IPS DF 6.9 (cell line): ENCODE results near the gene KCNE4.

Experiments used
- DNase-seq: peaks from one replicate; pipeline ENCODE4 v3.0.0-alpha.2; 2013; ENCODE audit warnings: low read depth, low spot score
- H3K27ac ChIP-seq: one replicate; pipeline ENCODE4 v1.5.1; 2013; ENCODE audit warnings: low read length, control low read depth
- H3K27me3 ChIP-seq: 2 replicates; pipeline ENCODE4 v1.6.1; 2013; ENCODE audit warnings: mild to moderate bottlenecking, low read length; ENCODE audit not compliant: control insufficient read depth, insufficient read depth
- H3K36me3 ChIP-seq: 2 replicates; pipeline ENCODE4 v1.6.1; 2013; ENCODE audit warnings: low read length; ENCODE audit not compliant: control insufficient read depth, insufficient read depth
- H3K4me1 ChIP-seq: 2 replicates; pipeline ENCODE4 v1.6.1; 2013; ENCODE audit warnings: low read length; ENCODE audit not compliant: control insufficient read depth, insufficient read depth
- H3K4me3 ChIP-seq: 2 replicates; pipeline ENCODE4 v1.5.1; 2013; ENCODE audit warnings: mild to moderate bottlenecking, low read length
- H3K9me3 ChIP-seq: 2 replicates; pipeline ENCODE4 v1.6.1; 2013; ENCODE audit warnings: low read length, inconsistent platforms; ENCODE audit not compliant: control insufficient read depth, insufficient read depth
- WGBS: extraction: QIAGEN DNeasy Blood & Tissue Kit; methylation state at CpG from one replicate; pipeline ENCODE4 v1.1.7; 2013; ENCODE audit warnings: mixed read lengths, missing lambda C conversion rate; ENCODE audit not compliant: insufficient read length, insufficient coverage; 5-methylcytosine and 5-hydroxymethylcytosine counted together

Gene KCNE4

GRCh38 chr2:223040527-223040926 is 11.5 kb upstream of the KCNE4 start:
- no CpG with 5 or more reads among the region's 3 CpGs for WGBS
- H3K27ac ChIP-seq, result no peak overlapping the region

GRCh38 chr2:223041527-223042109 is 10.4 kb upstream of the KCNE4 start:
- no peak overlapping the region for H3K4me3 ChIP-seq
- WGBS, result no CpG with 5 or more reads among the region's 4 CpGs
- H3K27me3 ChIP-seq, result no peaks in the 10 kb centered on the region
- H3K27ac ChIP-seq, result no peak overlapping the region
- H3K4me1 ChIP-seq, result peaks cover 1% of the 10 kb centered on the region; the same call in 1 of the 2 replicates
- DNase-seq, result no peak
- no peaks in the 10 kb centered on the region for H3K36me3 ChIP-seq
- H3K9me3 ChIP-seq, result no peaks in the 10 kb centered on the region

More at GRCh38 chr2:223040527-223040926, 11.5 kb upstream of the KCNE4 start:
- Histone ChIP-seq H3K27me3 (no peaks in the 10 kb centered on the region), H3K36me3 (no peaks in the 10 kb centered on the region), H3K4me1 (peaks cover 1% of the 10 kb centered on the region; the same call in 1 of the 2 replicates), H3K4me3 (no peak overlapping the region), H3K9me3 (no peaks in the 10 kb centered on the region)
- no peak for DNase-seq

DNA sequence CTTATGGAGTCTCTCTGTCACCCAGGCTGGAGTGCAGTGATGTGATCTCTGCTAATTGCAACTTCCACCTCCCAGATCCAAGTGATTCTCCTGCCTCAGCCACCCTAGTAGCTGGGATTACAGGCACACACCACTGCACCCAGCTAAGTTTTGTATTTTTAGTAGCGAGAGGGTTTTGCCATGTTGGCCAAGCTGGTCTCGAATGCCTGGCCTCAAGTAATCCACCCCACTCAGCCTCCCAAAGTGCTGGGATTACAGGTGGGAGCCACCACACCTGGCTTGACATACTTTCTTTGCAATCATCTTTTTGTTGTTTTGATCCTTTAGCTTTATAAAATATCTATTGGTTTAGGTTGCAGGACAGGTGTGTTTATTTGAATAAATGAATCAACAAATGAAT is 9.7 kb upstream of the KCNE4 start:
- Histone ChIP-seq H3K36me3 (no peaks in the 10 kb centered on the region), H3K4me3 (no peak overlapping the region), H3K27me3 (no peaks in the 10 kb centered on the region), H3K9me3 (no peaks in the 10 kb centered on the region), H3K4me1 (peaks cover 1% of the 10 kb centered on the region; the same call in 1 of the 2 replicates), H3K27ac (no peak overlapping the region)
- no peak for DNase-seq
- WGBS, result no CpG with 5 or more reads among the region's 2 CpGs

GRCh38 chr2:223042704-223043118 is 9.3 kb upstream of the KCNE4 start:
- H3K36me3 ChIP-seq, result no peaks in the 10 kb centered on the region
- no peaks in the 10 kb centered on the region for H3K27me3 ChIP-seq
- WGBS, result no CpG with 5 or more reads among the region's 1 CpG
- no peaks in the 10 kb centered on the region for H3K9me3 ChIP-seq
- peaks cover 1% of the 10 kb centered on the region; the same call in 1 of the 2 replicates for H3K4me1 ChIP-seq
- H3K27ac ChIP-seq, result no peak overlapping the region
- no peak for DNase-seq
- no peak overlapping the region for H3K4me3 ChIP-seq

GRCh38 chr2:223043164-223043941 is 8.6 kb upstream of the KCNE4 start:
- no peaks in the 10 kb centered on the region for H3K36me3 ChIP-seq
- H3K4me3 ChIP-seq, result no peak overlapping the region
- no peak for DNase-seq
- no peak overlapping the region for H3K27ac ChIP-seq
- H3K27me3 ChIP-seq, result no peaks in the 10 kb centered on the region
- WGBS, result no CpG with 5 or more reads among the region's 7 CpGs
- H3K4me1 ChIP-seq, result peaks cover 1% of the 10 kb centered on the region; the same call in 1 of the 2 replicates
- H3K9me3 ChIP-seq, result no peaks in the 10 kb centered on the region

DNA sequence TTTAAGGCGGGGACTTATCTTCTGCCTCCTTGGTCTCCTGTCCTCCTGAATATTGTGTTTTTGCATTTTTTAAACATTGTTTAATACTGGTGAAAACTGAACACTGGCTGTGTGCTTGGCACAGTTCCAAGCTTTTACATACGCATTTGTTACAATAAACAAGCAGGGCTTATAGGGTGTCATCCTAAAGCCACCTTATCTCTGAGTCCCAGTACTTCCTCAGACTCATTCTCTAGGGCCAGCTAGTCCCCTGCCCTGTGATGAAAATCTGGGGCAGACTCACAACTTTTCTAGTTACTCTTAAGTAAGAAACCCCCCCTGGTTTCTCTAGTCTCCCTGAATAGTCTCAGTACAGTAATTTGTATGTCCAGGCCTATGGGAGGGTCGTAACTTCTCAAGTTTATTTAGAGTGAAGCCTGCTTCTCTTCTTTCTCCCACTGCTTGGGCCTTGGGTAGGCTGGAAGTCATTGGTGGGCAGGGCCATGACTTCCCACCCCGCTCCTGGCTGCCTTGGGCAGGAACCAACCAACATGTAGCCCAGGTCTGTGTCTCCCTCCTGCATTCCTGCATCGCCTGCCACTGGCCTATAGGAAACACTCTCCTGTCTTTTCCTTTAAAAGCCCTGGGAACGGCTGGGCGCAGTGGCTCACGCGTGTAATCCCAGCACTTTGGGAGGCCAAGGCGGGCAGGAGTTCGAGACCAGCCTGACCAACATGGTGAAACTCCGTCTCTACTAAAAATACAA is 7.7 kb upstream of the KCNE4 start:
- Histone ChIP-seq H3K9me3 (no peaks in the 10 kb centered on the region), H3K27me3 (no peaks in the 10 kb centered on the region), H3K36me3 (no peaks in the 10 kb centered on the region), H3K4me3 (no peak overlapping the region), H3K27ac (no peak overlapping the region), H3K4me1 (no peaks in the 10 kb centered on the region)
- WGBS, result no CpG with 5 or more reads among the region's 12 CpGs
- no peak for DNase-seq

- H3K4me3 ChIP-seq, result no peak overlapping the region
- DNase-seq, result no peak
- H3K27me3 ChIP-seq, result no peaks in the 10 kb centered on the region
- no peak overlapping the region for H3K27ac ChIP-seq
- H3K36me3 ChIP-seq, result no peaks in the 10 kb centered on the region
- no peaks in the 10 kb centered on the region for H3K9me3 ChIP-seq
- no peaks in the 10 kb centered on the region for H3K4me1 ChIP-seq
- WGBS, result no CpG with 5 or more reads among the region's 5 CpGs
Observed at GRCh38 chr2:223044916-223045700, 6.9 kb upstream of the KCNE4 start.

GRCh38 chr2:223046470-223047040 is 5.4 kb upstream of the KCNE4 start:
- Histone ChIP-seq H3K4me1 (no peaks in the 10 kb centered on the region), H3K27me3 (no peaks in the 10 kb centered on the region), H3K4me3 (no peak overlapping the region), H3K27ac (no peak overlapping the region), H3K36me3 (no peaks in the 10 kb centered on the region), H3K9me3 (no peaks in the 10 kb centered on the region)
- no CpG with 5 or more reads among the region's 2 CpGs for WGBS
- DNase-seq, result no peak

DNA sequence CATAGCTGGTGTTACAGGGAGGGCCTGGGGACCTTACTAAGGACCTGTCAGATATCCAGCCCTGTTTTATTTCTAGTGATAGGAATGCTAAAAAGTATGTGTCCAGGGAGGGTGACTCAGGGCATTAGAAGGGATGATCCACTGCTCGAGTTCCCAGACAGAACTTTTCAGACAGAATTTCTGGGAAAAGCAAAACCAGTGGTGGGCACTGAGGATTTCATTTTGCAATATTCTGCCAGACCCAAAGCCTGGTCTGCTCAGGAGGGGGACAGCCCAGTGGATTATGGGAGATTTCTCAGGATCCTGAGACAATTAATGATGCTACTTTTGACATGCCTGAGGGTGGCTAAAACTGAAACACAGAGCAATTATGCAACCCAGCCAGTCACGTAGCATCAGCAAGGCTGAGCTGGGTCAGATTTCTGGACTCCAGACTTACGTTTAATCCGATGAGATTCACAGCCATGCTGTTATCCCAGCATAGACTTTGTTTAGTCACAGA is 4.7 kb upstream of the KCNE4 start:
- H3K36me3 ChIP-seq, result no peaks in the 10 kb centered on the region
- no peaks in the 10 kb centered on the region for H3K9me3 ChIP-seq
- no peak overlapping the region for H3K4me3 ChIP-seq
- WGBS, result no CpG with 5 or more reads among the region's 4 CpGs
- H3K27ac ChIP-seq, result no peak overlapping the region
- no peaks in the 10 kb centered on the region; the same call in 1 of the 2 replicates for H3K4me1 ChIP-seq
- no peak for DNase-seq
- no peaks in the 10 kb centered on the region for H3K27me3 ChIP-seq
